ENCODE measurements around the gene RORC.

Gene RORC

GRCh38 chr1:151762941-151763921, 68.4 kb downstream of the RORC start, which contains the start of gene MRPL9:
MRPL9 (minus strand) TSS chr1:151763496; CDS start chr1:151763479, 17 bp downstream.
- H3K36me3 ChIP-seq (ENCODE audit: control insufficient read depth, insufficient read depth, low read length): peaks cover 9% of the 10 kb centered on the region
- peak; percentile 89 for DNase-seq (ENCODE audit: extremely low read depth, insufficient read length)
- no peak for TF ChIP-seq CTCF (IDR thresholded peaks at IDR 0.05; ENCODE audit: insufficient read depth, low read length, poor library complexity, severe bottlenecking)
- H3K27me3 ChIP-seq (replicated peaks; ENCODE audit: control insufficient read depth, insufficient read depth, low read length): no peaks in the 10 kb centered on the region
- H3K4me3 ChIP-seq (replicated peaks; ENCODE audit: low read depth, low read length): peak within 1 kb of the TSS; percentile 96

GRCh38 chr1:151760597-151761385, 70.8 kb downstream of the RORC start:
- H3K4me3 ChIP-seq (replicated peaks; ENCODE audit: low read depth, low read length): no peak overlapping the region
- peaks cover 11% of the 10 kb centered on the region for H3K36me3 ChIP-seq (ENCODE audit: control insufficient read depth, insufficient read depth, low read length)
- no peak for TF ChIP-seq CTCF (IDR thresholded peaks at IDR 0.05; ENCODE audit: insufficient read depth, low read length, poor library complexity, severe bottlenecking)
- no peak for DNase-seq (ENCODE audit: extremely low read depth, insufficient read length)
- no peaks in the 10 kb centered on the region for H3K27me3 ChIP-seq (replicated peaks; ENCODE audit: control insufficient read depth, insufficient read depth, low read length)

GRCh38 chr1:151759241-151759640, 72.4 kb downstream of the RORC start:
- DNase-seq (ENCODE audit: extremely low read depth, insufficient read length): no peak
- no peak for TF ChIP-seq CTCF (IDR thresholded peaks at IDR 0.05; ENCODE audit: insufficient read depth, low read length, poor library complexity, severe bottlenecking)
- H3K36me3 ChIP-seq (ENCODE audit: control insufficient read depth, insufficient read depth, low read length): peaks cover 11% of the 10 kb centered on the region
- H3K27me3 ChIP-seq (replicated peaks; ENCODE audit: control insufficient read depth, insufficient read depth, low read length): no peaks in the 10 kb centered on the region
- no peak overlapping the region for H3K4me3 ChIP-seq (replicated peaks; ENCODE audit: low read depth, low read length)

- Histone ChIP-seq H3K27me3 (replicated peaks; ENCODE audit: control insufficient read depth, insufficient read depth, low read length) (no peaks in the 10 kb centered on the region), H3K4me3 (replicated peaks; ENCODE audit: low read depth, low read length) (no peak overlapping the region), H3K36me3 (ENCODE audit: control insufficient read depth, insufficient read depth, low read length) (peaks cover 6% of the 10 kb centered on the region)
- DNase-seq (ENCODE audit: extremely low read depth, insufficient read length): no peak
- no peak for TF ChIP-seq CTCF (IDR thresholded peaks at IDR 0.05; ENCODE audit: insufficient read depth, low read length, poor library complexity, severe bottlenecking)
Measured at GRCh38 chr1:151756291-151756690, 75.3 kb downstream of the RORC start.
